Bronchial epithelial cell (primary cell): ENCODE results near the gene RRAS2. TPM values are rescaled to one million over a fixed set of nuclear protein-coding genes. Genes with fewer than 3 reads are reported as not detected.

Experiments
- DNase-seq: peaks from one replicate; pipeline ENCODE4 v3.0.0-alpha.2; 2010; ENCODE audit warnings: low read depth
- FAIRE-seq: peaks from 2 replicates; lab custom pipeline; 2011; peaks lifted over from hg19 to GRCh38; lab: Jason Lieb, UNC
- H3K27me3 ChIP-seq: 2 replicates; pipeline ENCODE4 v1.5.1; 2011; ENCODE audit warnings: low read length; ENCODE audit not compliant: control insufficient read depth, insufficient read depth
- H3K36me3 ChIP-seq: 2 replicates; pipeline ENCODE4 v1.5.1; 2011; ENCODE audit warnings: low read length; ENCODE audit not compliant: control insufficient read depth, insufficient read depth
- H3K4me3 ChIP-seq: 2 replicates; pipeline ENCODE4 v1.5.1; 2011; ENCODE audit warnings: mild to moderate bottlenecking, low read depth, low read length, control low read depth
- total RNA-seq: library from RNA; depleted of rRNA; stranded (reverse); fragments of >200 nt; gene quantifications from 2 replicates; pipeline ENCODE4 v1.2.1, GENCODE V29; 2014
- TF ChIP-seq, protein P1 (sequence below): IDR thresholded peaks from 2 replicates; pipeline ENCODE4 v1.5.1; 2011; ENCODE audit warnings: mild to moderate bottlenecking, moderate library complexity, low read length, control low read depth, inconsistent platforms; ENCODE audit not compliant: insufficient read depth, severe bottlenecking

RRAS2 gene
- total RNA-seq, 1 donor from 2014 or later, result 235 TPM

DNA sequence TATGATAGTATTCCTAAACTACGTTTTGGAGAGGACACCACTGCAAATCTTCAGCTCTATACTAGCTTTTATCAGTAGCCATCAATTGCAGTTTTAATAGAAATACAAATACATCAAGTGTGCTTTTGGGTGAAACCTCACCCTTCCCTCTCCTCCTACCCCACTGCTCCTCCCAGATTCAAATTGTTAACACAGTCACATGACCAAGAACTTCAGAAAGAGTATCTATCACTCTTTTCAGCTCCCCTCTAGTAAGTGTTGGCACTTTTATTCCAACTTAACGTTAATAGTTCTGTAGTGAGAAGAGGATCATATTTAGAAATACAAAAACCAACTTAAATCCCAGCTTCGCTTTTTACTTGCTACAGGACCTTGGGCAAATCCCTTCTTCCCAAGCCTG lies 17.0 kb downstream of the RRAS2 start:
- Histone ChIP-seq H3K27me3 (no peaks in the 10 kb centered on the region), H3K36me3 (no peaks in the 10 kb centered on the region), H3K4me3 (no peak overlapping the region)
- no peak for FAIRE-seq
- DNase-seq, result no peak
- TF ChIP-seq, protein P1, sequence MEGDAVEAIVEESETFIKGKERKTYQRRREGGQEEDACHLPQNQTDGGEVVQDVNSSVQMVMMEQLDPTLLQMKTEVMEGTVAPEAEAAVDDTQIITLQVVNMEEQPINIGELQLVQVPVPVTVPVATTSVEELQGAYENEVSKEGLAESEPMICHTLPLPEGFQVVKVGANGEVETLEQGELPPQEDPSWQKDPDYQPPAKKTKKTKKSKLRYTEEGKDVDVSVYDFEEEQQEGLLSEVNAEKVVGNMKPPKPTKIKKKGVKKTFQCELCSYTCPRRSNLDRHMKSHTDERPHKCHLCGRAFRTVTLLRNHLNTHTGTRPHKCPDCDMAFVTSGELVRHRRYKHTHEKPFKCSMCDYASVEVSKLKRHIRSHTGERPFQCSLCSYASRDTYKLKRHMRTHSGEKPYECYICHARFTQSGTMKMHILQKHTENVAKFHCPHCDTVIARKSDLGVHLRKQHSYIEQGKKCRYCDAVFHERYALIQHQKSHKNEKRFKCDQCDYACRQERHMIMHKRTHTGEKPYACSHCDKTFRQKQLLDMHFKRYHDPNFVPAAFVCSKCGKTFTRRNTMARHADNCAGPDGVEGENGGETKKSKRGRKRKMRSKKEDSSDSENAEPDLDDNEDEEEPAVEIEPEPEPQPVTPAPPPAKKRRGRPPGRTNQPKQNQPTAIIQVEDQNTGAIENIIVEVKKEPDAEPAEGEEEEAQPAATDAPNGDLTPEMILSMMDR, result no peak

DNA sequence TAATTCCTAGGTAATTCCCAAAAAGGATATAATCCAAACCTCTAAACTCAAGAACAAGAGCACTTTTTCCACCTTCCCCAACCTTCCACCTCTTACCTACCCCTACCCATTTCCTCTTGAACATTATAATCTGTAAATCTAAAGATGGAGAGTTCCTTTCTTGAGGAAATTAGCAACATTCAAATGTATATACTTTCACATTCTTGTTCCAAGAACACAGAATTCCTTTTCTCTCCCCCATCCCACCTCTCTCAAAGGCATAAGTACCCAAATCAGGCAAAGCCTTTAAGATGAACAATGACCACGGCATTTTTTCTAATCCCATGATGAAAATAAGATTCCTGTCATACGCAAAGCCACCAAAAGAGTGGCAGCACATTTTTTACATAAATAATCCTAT lies 18.3 kb downstream of the RRAS2 start:
- Histone ChIP-seq H3K27me3 (no peaks in the 10 kb centered on the region), H3K36me3 (no peaks in the 10 kb centered on the region), H3K4me3 (no peak overlapping the region)
- FAIRE-seq (no peak), DNase-seq (no peak)
- TF ChIP-seq, protein P1, result no peak

DNA sequence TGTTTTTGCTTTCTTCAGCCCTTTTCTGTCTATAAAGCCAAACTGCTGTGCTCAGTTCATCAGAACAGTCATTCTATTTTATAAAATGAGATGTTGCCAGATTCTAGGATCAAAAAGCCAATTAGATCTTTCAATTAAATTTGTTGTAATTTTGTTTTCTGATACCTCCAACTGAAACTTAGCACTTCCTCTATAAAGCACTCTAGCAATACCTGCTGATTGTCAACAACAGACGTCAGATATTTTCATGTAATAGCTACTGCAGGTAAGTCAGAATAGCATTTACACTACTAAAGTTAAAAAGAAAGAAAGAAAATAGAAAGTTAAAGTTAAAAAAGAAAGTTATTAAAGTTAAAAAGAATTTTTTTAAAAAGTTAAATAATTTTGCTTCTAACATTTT lies 19.6 kb downstream of the RRAS2 start:
- DNase-seq (no peak), FAIRE-seq (no peak)
- Histone ChIP-seq H3K36me3 (no peaks in the 10 kb centered on the region), H3K27me3 (no peaks in the 10 kb centered on the region), H3K4me3 (no peak overlapping the region)
- TF ChIP-seq, protein P1, result no peak

DNA sequence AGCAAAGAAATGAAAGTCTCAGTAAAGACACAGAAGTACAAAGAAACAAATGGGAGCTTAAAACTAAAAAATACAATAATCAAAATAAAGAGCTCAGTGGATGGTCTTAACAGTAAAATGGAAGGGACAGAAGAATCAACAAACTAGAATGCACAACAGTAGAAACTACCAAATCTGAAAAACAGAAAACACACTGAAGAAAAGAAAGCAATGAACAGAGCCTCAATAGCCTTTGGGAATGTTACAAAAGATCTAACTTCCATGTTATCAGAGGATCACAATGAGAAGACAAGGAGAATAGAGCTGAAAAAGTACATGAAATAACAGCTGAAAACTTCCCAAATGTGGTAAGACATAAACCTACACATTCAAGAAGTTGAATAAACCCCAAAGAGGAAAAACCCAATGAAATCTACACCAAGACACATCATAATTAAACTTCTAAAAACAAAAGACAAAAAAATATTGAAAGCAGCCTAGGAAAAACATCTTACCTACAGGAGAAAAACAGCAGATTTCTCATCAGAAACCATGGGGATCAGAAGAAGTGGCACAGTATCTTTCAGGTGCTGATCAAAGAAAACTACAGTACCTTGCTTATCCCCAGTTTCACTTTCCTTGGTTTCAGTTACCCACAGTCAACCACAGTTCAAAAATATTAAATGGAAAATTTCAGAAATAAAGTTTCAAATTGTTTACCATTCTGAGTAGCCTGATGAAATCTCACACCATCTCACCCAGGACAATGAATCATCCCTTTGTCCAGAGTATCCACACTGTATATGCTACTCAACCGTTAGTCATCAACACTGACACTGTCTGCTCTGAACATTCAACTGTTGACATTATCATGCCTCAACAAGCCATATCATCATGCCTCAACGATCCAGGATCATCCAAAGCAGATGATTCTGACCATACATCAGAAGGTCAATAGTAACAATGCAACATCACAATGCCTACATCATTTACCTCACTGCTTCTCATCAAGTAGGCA lies 22.2 kb downstream of the RRAS2 start:
- Histone ChIP-seq H3K4me3 (peak overlapping the region; percentile 27), H3K27me3 (no peaks in the 10 kb centered on the region), H3K36me3 (no peaks in the 10 kb centered on the region)
- FAIRE-seq, result peak; percentile 100
- peak; percentile 100 for DNase-seq
- TF ChIP-seq, protein P1, result no peak

DNA sequence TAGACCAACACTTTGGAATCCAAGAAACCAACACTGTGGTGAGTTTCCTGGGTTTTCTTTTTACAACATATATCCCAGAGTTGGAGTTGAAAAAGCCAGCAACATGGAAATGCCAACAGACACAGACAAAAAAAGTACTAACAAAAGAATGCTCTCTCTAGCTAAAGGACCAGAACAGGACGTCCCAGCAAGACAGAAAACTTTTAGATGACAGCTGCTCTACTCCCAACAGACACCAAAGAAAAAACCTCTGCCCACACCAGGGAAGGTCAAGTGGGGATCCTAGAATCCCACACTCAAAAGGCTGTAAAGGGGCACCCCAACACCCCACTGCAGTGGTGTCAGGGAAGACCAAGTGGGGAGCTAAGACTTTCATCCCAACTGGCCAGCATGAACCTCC lies 23.3 kb downstream of the RRAS2 start:
- H3K27me3 ChIP-seq, result no peaks in the 10 kb centered on the region
- H3K36me3 ChIP-seq, result no peaks in the 10 kb centered on the region
- no peak for DNase-seq
- FAIRE-seq, result no peak
- peak overlapping the region; percentile 27 for H3K4me3 ChIP-seq
- TF ChIP-seq, protein P1, result no peak
